Kidney (tissue), 14 donors: ENCODE data around the gene NID1. TPM values are rescaled to one million over a fixed set of nuclear protein-coding genes. Genes with fewer than 3 reads are reported as not detected.
A peak's percentile ranks its signal among the peaks of the same experiment; 100 is the strongest.

Experiments
- DNase-seq, 5 donors: peaks; one replicate each; pipeline ENCODE4 v3.0.0-alpha.2; 2013 to 2020
- FAIRE-seq: peaks from 2 replicates; lab custom pipeline; 2012; peaks lifted over from hg19 to GRCh38; lab: Jason Lieb, UNC
- H3K27ac ChIP-seq, 2 donors: one replicate each; pipeline ENCODE4 v1.7.0; 2013; ENCODE audit warnings: low read depth in 2 of 2, low read length in 2 of 2, inconsistent platforms in 1 of 2
- H3K27me3 ChIP-seq: one replicate; pipeline ENCODE4 v1.7.1; 2013; ENCODE audit warnings: low read length, inconsistent platforms; ENCODE audit not compliant: control insufficient read depth, insufficient read depth
- H3K36me3 ChIP-seq, 3 donors: one replicate each; pipeline versions ENCODE4 v1.7.0 to v1.7.1; 2013; ENCODE audit warnings: low read length in 3 of 3, control low read depth in 1 of 3, inconsistent platforms in 1 of 3; ENCODE audit not compliant: insufficient read depth in 3 of 3, control insufficient read depth in 2 of 3
- H3K4me1 ChIP-seq, 3 donors: one replicate each; pipeline versions ENCODE4 v1.7.0 to v1.7.1; 2013; ENCODE audit warnings: low read length in 3 of 3, inconsistent platforms in 1 of 3, low read depth in 1 of 3; ENCODE audit not compliant: control insufficient read depth in 2 of 3, insufficient read depth in 2 of 3
- H3K4me3 ChIP-seq, 3 donors: one replicate each; pipeline versions ENCODE4 v1.7.0 to v1.8.1; 2013; ENCODE audit warnings: low read length in 3 of 3, control low read depth in 1 of 3, inconsistent platforms in 1 of 3
- H3K9ac ChIP-seq, 3 donors: one replicate each; pipeline versions ENCODE4 v1.7.0 to v1.7.1; 2013; ENCODE audit warnings: low read length in 3 of 3, control low read depth in 1 of 3, inconsistent platforms in 1 of 3
- H3K9me3 ChIP-seq, 3 donors: one replicate each; pipeline versions ENCODE4 v1.7.0 to v1.7.1; 2013; ENCODE audit warnings: low read length in 3 of 3, control low read depth in 1 of 3, inconsistent platforms in 1 of 3; ENCODE audit not compliant: control insufficient read depth in 2 of 3, insufficient read depth in 1 of 3
- intact Hi-C: fragments of 100-400 bp; cut with DNase I; formaldehyde crosslinking; loops from one replicate; pipeline ENCODE4 v1.11.1; 2022
- polyA plus RNA-seq: library from polyadenylated mRNA; stranded (reverse); fragments of 350-450 nt; fragmentation: Illumina TruSeq; extraction: RNeasy Lipid Tissue Mini Kit (QIAGEN cat#74804); gene quantifications from one replicate; pipeline ENCODE4 v1.2.3, GENCODE V29; 2014; ENCODE audit warnings: low read depth, low replicate concordance; ENCODE audit not compliant: insufficient read depth
- total RNA-seq: library from RNA; stranded (reverse); fragmentation: NEBNext Ultra II Directional; extraction: Animal tissue kit (Norgen Biotek cat#: 25700); gene quantifications from one replicate; pipeline ENCODE4 v1.2.1, GENCODE V29; 2021
- TF ChIP-seq, protein P1 (sequence below): IDR thresholded peaks from 3 replicates; pipeline ENCODE4 v1.5.1; 2012; ENCODE audit warnings: mild to moderate bottlenecking, moderate library complexity, borderline replicate concordance; ENCODE audit not compliant: insufficient read depth; ENCODE audit errors: extremely low read depth
- donor health status: control.
- donor health status: control.
- donor health status: control.
- donor health status: control.
- donor health status: control.
- donor health status: DM: yes; HTN: yes; CAD: no.
- donor health status: Normal renal cell carcinoma (clear cell type).

The NID1 gene
- total and polyA plus RNA-seq, 2 donors from 2014 or later = 7.4 to 70.1 TPM

DNA sequence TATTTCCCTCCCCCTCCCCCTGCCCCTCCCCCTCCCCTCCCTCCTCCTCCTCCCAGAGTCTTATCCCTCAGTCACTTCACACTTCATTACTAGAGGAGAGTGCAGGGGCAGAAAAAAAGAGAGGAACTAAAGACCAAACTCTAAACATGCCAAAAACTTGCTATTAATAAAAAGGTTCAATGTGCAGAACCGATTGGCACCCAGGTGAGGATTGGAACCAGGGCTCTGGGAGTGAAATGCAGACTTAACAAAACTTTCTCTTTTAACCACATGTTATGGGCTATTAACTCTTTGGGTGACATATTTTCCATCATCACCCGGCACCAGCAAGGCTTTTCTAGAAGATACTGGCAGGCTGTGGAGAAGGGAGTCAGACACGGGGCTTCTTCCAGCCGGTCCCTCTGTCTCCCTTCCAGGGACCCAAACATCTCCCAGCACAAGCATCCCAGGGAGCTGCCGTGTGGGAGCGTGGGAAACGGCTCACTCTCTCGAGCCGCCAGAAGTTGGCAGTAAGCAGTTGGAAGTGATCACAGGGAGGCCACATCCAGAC is 13.6 kb downstream of the NID1 start:
- Histone ChIP-seq H3K9ac (no peak overlapping the region), H3K27me3 (no peaks in the 10 kb centered on the region), H3K4me1 (peaks cover 0 to 3% (median 0%) of the 10 kb centered on the region in 3 donors), H3K36me3 (peaks cover 0 to 17% (median 4%) of the 10 kb centered on the region in 3 donors), H3K27ac (no peak overlapping the region), H3K4me3 (no peak overlapping the region), H3K9me3 (no peaks in the 10 kb centered on the region)
- DNase-seq (peak in 4 of 5 donors; percentile 41 to 77 (median 53)), FAIRE-seq (no peak)
- intact Hi-C loops = no loop called here
- TF ChIP-seq, protein P1, sequence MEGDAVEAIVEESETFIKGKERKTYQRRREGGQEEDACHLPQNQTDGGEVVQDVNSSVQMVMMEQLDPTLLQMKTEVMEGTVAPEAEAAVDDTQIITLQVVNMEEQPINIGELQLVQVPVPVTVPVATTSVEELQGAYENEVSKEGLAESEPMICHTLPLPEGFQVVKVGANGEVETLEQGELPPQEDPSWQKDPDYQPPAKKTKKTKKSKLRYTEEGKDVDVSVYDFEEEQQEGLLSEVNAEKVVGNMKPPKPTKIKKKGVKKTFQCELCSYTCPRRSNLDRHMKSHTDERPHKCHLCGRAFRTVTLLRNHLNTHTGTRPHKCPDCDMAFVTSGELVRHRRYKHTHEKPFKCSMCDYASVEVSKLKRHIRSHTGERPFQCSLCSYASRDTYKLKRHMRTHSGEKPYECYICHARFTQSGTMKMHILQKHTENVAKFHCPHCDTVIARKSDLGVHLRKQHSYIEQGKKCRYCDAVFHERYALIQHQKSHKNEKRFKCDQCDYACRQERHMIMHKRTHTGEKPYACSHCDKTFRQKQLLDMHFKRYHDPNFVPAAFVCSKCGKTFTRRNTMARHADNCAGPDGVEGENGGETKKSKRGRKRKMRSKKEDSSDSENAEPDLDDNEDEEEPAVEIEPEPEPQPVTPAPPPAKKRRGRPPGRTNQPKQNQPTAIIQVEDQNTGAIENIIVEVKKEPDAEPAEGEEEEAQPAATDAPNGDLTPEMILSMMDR = no peak

DNA sequence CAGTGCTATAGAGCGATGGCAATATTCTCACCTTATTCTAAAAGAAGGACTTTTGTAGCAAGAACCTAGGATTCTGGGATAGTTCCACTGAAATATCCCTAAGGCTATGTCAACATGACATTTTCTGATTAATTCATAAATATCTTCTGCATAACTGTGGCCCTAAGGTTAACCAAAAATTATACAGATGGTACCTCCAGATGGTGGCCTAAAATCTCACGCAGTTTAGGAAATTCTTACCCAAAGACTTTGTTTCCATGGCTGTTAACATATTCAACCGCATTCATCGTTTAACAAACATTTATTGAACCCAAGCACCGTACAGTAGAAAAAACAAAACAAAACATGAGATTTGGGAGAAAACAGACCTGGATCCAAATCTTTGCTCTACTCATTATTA is 19.1 kb downstream of the NID1 start:
- FAIRE-seq (no peak), DNase-seq (no peak)
- Histone ChIP-seq H3K4me3 (no peak overlapping the region), H3K27me3 (no peaks in the 10 kb centered on the region), H3K9ac (no peak overlapping the region), H3K9me3 (no peaks in the 10 kb centered on the region), H3K36me3 (peaks cover 3 to 45% (median 19%) of the 10 kb centered on the region in 3 donors), H3K4me1 (no peaks in the 10 kb centered on the region), H3K27ac (no peak overlapping the region)
- intact Hi-C loops = no loop called here
- TF ChIP-seq, protein P1 = no peak

DNA sequence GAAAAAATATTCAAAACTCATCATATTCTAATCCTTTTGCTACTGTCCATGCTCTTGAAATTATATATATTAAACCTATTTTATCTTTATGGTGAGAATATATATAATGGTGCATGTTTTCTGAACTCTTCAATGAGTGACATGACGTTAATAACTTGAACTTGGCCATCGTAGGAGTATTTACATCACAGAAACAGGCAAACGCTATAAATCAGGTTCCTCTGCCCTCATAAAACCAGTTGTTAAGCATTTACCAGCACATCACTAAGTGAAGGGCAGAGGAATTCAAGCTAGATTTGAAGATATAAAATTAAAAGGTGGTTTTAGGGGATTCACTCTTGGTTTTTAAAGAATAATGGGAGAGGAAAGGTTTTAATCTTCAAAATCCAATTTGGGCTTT is 20.5 kb downstream of the NID1 start:
- Histone ChIP-seq H3K4me3 (no peak overlapping the region), H3K4me1 (no peaks in the 10 kb centered on the region), H3K27me3 (no peaks in the 10 kb centered on the region), H3K9me3 (no peaks in the 10 kb centered on the region), H3K36me3 (peaks cover 3 to 45% (median 19%) of the 10 kb centered on the region in 3 donors), H3K27ac (no peak overlapping the region), H3K9ac (no peak overlapping the region)
- no peak for FAIRE-seq
- TF ChIP-seq, protein P1 = no peak
- intact Hi-C loops = no loop called here
- peak in 1 of 5 donors; percentile 53 for DNase-seq
